GM18907 (cell line): ENCODE data around the gene MTA2.
A peak's percentile ranks its signal among the peaks of the same experiment; 100 is the strongest.
"Not testable (repeated sequence)": the region's sequence is repeated elsewhere in the genome, so short reads cannot be mapped to it uniquely, and the experiment has no call there.

ENCODE experiments used
- ATAC-seq: cut with Tn5 transposase; IDR thresholded peaks from one replicate; pipeline ENCODE4 v1.9.1; 2021; ENCODE audit warnings: mild to moderate bottlenecking, moderate library complexity; ENCODE audit not compliant: unreplicated experiment

The MTA2 gene

DNA sequence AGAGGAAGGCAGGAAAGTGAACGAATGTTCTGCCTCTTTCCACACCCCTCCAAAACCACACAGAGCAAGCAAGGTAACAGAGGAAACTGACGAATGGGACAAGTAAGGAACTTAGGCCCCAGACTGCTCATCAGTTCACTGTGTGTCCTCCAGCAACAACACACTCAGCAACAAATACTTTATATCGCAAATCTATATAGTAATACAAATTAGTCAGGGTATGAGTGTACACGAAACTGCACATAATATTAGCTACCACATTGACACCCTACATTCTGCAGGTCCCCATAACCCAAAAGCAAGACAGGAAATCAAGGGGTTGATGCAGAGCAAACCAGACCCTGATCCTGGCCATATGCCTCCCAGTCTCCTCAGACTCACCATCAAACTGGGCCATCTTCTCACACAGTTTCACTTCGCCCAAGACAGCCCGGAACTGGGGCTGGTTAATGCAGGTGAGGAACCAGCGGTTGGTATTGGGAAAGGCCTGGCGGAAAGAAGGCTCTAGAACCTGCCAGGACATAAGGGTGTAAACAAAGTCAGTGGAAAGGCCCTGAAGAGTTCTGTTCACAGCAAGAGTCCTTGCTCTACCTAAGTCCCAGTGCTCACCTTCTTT is 34.5 kb downstream of the MTA2 start:
- no peak for ATAC-seq

DNA sequence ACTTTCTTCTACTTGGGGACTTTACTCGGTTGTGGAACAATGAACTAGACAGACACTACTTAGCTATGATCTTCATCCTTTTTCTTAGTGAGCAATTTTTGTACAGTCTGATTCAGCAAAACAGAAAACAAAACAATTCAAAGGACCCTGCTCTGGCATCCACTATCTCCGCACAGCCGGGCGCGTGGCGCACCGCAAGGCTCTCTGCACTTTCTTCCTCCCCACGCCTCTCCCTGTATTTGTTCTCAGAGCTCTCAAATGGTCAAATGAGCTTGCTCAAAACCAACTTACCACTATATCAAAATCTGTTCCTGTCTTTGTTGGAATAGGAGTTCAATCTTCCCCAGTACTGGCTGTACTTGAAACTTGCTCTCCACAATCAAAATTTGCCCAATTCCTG is 35.4 kb downstream of the MTA2 start:
- ATAC-seq: no peak

DNA sequence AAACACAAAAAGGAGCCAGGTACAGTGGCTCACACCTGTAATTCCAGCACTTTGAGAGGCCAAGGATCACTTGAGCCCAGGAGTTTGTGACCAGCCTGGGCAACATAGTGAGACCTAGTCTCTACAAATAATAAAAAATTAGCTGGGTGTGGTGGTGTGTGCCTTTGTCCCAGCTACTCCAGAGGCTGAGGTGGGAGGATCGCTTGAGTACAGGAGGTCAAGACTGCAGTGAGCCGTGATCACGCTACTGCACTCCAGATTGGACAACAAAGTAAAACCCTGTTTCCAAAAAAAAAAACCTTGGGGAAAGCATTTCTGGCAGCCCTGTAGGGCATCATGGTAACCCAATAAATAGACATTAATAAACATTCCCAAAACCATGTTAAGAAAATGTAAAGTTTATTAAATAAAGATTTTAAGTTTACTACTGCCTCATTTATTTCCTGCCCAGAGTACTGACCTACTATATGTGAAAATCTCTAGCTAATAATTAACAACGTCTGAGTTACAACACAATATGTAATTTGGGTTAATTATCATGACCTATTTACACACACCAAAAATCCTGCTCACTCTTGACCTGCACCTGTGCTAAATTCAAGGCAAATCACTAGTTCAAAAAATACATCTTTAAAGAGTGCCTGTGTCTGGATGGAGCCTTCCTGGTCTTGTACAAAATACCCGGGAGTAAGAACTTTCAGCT is 36.4 kb downstream of the MTA2 start:
- no peak for ATAC-seq

DNA sequence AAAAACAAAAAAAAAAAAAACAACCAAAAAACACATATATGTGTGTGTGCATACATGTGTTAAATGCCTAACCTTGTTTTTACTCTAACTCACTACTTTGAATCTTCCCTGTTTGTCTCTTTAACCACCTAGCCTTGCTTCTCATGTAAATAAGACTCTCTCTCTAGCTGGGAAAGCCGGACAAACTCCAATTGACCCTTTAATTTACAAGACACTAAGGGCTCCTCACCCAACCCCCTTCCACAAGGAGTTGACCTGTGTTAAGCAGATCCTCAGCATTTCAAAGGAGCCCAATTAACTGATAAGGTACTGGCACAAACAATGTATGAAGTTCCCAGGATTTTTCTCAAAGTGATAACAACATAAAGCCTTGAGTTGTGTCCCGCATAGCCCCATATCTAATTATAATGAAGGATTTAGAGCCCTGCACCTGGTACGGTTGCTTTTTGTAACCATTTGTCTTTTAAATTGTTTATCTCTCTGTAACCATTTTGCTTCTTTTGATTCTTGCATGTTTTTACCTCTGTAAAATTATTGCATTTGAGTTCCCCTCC is 39.9 kb downstream of the MTA2 start:
- not testable (repeated sequence) for ATAC-seq

DNA sequence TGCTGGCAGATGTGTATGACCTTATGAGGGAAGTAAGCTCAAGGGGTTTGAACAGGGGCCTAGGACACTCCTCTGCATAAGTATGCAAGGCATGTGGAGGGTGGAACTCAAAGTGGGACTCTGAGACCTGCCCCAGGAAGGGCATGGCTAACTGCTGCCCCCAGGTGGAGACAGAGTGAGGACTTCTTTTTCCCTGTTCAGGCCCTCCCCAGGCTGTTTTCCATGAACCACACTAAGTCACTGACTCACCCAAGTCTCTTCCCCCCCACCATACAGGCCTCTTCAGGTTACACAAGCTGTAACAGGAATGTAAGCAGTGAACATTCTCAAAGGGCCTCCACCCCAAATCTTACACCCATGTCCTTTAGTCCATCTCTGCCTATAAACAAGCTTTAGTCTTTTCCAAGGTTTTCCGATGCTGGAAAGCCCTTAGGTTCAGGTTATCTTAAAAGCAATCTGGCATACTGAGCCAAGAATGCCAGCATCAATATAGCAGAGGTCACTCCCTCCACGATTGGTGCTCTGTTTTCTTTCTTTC is 41.0 kb downstream of the MTA2 start:
- no peak for ATAC-seq

DNA sequence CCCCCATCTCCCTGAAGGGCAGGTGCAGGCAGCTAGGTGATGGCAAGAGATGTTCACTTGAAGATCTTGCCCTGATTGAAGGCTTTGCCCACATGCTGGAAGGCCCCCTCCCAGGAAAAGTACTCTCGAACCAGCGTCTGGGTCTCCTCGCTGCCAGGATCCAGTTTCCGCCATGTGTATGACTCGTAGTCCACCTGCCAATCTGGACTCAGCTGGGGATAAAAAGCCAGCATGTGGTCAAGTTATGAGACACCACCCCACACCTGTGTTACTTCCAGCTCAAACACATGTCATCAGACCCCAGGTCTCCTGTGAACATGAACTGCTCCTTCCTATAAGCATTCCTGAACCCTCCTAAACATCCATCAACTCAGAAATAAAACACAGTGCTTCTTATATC is 42.0 kb downstream of the MTA2 start:
- ATAC-seq: not testable (repeated sequence)

DNA sequence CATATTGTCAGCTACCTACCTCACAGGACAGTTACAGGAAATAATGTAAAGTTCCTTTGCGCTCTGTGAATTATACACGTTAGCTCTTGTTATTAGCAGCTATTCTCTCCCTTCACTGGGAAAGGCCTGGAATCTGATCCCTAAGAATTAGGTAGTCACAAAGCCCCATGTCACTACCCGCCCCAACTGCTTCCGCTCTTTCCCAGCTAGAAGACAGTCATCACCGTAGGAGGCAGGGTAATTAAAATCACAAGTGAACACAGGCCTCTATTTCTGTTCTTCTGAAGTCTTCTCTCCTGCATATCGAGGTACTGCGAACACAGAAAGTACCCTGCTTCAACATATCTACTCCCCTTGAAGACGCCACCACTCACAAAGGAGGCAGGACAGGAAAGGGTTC is 42.5 kb downstream of the MTA2 start:
- ATAC-seq: no peak

DNA sequence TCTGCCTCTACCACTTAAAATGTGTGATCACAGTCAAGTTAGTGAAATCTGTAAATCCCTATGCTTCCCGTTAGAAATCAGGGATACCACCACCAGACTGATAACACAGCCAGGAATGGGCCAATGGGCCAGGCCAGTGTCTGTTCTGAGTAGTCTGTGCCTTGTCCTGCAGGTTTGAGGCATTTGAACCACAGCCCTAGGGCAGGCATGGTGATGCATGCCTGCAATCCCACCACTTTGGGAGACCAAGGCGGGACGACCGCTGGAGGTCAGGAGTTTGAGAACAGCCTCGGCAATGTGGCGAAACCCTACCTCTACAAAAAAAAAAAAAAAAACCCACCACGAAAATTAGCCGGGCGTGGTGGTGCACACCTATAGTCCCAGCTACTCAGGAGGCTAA is 43.0 kb downstream of the MTA2 start:
- ATAC-seq: no peak

DNA sequence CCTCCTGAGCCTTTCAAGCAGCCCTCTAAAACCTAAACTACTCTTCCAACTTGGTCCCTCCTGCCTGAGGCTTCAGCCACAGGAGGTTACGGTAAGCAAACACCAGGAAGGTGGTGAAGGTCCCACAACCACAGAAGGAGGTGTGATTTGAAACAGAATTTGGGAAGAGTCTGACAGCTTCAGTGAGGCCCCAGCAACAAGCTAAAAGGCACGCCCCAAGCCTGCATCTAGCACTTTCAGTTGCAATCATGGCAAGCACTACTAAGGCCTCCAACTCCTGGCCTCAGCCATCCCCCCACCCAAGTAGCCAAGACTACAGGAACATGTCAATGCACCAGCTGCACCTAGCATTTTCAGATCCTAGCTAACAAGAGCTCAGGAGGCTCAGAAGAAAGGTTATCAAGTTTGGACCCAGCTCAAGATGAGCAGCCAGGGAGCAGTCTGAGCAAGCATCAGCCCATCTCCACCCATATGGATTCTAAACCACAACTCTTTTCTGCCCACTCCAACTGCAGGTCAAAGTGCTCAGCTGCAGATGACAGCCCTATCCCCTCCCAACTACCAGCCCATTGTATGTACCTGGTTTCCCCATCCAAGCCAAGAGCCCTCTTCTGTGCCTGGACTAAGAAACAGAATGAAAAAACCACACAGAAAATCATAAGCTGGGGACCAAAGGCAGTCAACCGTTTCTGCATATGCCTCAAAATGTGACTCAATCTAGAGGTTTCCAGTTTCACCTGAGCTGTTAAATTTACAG is 44.6 kb downstream of the MTA2 start:
- ATAC-seq: peak; percentile 24

DNA sequence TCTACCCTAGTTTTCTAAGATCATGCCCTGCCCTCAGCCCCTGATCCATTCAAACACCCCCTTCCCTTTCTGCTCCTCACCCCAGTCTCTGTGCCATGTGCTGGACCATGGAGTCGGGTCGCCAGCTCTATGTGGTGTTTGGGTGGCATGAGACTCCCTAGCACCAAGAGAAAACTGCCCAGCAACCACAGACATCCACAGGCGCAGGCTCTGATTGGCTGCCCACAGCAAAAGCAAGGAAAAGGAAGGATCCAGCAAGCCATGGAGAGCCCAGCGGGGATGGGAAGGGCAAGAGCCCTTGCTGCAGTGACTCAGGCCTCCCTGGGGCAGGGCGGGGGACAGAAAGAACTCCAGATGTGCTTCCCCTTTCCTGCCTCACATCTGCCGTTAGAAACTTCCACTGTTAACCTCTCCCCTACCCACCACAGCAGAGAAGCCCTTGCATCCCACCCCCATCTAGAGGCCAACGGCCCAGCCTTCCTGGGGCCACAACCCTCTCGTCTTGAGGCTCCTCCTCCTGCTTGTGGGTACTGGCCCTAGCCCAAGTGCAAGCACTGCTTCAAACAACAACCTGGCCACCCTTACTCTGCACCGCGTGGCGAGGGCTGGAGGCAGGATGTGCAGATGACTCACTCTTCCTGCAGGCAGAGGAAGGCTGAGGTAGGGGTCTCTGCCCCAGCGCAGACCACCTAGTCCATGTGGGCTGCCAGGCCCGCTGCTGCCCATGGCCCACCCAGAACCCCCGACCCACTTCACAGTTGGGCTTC is 45.4 kb downstream of the MTA2 start:
- peak; percentile 47 for ATAC-seq

DNA sequence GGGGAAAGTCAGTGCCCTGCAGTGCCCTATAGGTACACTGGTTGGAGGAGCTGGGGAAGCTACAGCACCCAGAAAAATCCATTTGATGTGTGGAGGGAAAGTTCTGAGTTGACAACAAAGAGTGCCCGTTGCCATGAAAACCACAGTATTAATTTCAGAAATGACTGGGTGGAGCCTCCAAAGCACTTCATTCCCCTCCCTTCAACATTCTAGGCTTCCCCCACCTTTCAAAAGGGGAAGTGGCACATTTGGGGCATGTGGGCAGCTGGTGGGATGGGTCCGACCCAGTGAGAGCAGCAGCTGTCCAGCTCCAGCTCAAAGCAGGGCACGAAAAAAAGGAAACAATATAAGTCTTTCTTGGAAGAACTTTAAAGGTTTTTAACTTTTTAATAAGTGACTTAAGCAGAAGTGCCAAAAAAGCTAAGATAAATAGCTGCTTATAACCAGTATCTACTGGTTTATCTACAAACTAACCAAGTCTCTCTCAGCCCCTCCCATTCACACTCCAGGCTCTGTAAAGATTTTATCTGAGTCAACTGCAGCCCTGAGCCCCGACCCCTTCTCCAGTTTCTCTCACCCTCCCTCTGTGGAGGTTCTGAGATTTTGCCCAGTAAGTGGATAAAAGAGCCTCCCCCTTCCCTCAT is 46.1 kb downstream of the MTA2 start:
- ATAC-seq: peak; percentile 43

DNA sequence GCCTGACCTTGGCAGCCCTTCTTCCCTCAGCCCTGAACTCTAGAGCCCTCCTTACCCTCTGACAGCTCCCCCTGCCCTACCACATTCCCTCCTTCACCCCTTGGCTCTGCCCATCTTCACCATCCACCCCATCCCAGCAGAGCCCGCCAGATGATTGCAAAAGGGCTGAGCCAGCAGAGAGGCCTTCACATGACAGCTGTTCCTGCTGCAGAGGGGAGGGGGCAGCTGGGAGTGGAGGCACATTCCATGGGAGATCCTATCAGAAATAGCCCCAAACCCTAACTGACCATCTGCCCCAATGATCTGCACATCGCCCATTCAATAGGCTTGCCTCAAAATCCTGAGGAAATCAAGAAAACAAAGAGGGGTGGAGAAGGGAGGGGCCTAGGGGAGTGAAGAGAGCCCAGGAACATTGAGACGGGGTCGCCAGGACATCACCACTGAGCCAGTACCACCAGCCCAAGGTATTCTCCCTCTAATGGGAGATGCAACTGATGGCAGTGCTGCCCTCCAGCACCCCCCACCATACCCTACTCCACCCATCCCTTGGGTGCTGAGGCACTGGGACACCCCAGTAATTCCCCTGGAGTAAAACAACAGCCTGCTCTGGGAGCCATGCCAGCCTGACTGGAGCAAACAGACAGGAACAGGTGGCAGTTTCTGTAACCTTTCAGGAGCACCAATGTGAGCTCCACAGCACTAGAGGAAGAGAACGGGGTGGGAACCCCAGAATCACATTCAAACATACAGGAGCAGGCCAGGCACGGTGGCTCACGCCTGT is 47.1 kb downstream of the MTA2 start:
- ATAC-seq: no peak

DNA sequence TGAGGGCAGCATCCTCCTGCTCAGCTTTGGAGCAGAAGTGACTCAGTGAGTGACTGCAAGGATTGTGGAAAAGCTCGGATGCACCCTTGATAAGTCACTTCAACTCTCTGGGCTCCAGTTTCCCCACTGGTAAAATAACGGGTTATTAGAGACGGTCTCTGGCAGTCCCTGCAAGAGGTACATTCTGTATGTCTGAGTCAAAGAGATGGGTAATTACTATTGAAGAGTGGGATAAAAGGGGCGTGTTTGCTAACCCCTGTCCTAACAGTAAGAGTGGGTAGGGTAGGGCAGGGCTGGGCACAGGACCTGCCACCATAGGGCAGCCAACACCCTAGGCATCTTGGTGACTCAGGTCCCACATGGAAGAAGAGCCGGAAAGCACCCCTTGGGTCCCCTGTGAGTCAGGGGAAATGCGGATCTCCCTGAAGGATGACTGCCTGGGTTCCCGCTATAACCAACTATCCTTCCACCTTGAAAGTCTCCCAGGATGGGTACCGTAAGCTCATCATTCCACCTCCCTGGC is 47.8 kb downstream of the MTA2 start:
- ATAC-seq: no peak

DNA sequence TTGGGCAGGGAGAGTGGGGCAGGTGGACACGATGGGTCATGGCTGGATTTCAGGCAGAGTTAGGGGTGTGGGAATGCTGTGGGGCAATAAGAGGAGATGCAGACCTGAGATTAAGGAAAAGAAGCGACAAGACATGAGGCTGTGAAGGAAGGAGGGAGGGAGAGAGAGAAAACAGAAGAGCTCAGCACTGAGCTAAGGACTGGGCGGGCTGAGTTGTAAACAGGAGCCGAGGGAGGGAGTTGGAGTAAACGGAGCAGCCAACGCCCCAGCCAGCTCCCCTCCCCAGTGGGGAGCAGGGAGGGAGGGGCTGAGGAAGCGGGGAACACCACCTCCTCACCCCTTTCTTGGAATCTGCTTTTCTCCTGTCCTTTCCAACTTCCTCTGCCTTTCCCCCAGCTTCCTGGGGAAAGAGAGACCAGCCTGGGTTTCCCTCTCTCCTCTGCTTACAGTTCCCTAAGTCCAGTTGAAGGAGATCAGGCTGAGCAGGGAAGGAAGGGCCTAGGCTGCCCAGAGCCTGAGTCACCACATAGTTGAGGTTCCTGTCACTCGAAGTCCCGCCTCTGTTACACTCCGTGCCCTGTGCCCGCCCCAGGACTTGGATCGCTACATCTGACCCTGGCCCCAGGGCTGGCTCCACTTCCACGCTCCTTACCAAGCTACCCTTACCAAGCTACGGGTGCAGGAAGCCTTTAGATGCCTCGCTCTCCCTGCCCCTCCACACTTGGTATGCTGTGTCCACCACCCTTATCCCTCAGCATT is 48.4 kb downstream of the MTA2 start:
- ATAC-seq: no peak

DNA sequence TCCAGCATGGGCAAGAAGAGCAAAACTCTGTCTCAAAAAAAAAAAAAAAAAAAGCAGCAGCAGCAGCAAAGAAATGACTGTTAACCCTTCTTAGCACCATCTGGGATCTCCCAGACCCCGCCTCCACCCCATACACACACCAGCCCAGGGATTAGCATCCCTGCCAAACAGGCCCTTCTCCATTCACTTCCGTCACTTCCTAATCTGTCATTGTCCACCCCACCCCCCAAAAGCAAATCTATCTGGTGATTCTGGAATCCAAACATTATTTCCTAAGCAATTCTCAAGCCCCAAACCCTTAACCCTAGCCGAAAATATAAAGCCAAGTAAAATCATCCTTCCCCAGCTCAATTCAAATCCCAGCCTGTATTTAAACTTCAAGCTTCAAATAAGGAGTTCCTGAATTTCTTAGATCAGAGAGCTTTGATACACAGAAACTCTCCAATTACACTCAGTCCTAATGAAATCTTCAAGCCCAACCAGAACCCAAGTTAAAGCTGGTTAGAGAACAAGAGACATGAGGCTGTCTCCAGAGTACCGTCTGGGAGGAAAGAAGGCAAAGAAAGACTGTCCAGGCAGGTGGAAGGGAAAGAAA is 49.1 kb downstream of the MTA2 start:
- ATAC-seq: no peak

DNA sequence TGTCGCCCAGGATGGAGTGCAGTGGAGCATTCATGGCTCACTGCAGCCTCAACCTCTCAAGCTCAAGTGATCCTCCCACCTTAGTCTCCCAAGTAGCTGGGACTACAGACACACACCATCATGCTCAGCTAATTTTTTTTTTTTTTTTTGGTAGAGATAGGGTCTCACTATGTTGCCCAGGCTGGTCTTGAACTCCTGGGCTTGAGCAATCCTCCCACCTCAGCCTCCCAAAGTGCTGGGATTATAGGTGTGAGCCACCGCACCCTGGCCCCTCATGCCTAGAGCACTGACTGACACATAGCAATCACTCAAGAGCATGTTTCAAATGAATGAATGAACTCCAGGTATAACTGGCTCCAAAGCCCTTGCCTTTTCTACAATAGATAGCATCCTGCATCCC is 51.2 kb downstream of the MTA2 start:
- ATAC-seq: not testable (repeated sequence)

DNA sequence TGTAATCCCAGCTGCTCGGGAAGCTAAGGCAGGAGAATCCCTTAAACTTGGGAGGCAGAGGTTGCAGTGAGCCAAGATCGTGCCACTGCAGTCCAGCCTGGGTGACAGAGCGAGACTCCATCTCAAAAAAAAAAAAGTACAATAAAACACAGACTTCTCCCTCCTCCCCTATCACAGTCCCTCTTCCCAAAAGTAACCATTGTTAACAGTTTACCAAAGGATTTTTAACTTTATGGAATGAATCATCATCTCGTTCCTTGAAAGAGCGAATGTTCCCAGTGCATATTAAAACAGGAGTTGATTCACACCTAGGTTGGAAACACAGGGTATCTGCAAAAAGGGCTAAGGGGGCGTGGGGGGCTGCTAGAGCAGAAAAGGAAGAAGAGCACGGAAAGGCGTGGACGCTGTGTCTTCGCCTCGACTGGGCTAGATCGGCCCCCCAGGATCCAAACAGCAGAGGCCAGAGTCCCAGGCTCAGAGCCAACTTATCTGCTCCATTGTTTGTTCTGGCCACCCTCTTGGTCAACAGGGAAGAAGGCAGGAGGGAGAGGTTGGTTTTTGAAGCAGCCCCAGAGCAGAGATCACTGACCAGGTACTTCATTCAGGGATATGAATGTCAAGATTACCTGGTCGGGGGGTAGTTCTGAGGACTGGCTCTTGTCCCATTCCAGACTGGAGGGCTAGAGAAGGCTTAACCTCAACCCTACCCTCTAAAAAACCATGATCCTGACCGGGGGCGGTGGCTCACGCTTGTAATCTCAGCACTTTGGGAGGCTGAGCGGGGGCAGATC is 52.9 kb downstream of the MTA2 start:
- no peak for ATAC-seq
